Activated gamma-delta T cell (primary cell): ENCODE data around the gene TGFBR3L.

Source experiments
- DNase-seq: peaks from one replicate; lab custom pipeline; 2025; lab: John Stamatoyannopoulos, UW
- total RNA-seq, 2 donors: gene quantifications; one replicate each; lab custom pipeline; 2026; lab: John Stamatoyannopoulos, UW

The TGFBR3L gene
- 1.3 to 1.7 reads per million in 2 donors for total RNA-seq

DNA sequence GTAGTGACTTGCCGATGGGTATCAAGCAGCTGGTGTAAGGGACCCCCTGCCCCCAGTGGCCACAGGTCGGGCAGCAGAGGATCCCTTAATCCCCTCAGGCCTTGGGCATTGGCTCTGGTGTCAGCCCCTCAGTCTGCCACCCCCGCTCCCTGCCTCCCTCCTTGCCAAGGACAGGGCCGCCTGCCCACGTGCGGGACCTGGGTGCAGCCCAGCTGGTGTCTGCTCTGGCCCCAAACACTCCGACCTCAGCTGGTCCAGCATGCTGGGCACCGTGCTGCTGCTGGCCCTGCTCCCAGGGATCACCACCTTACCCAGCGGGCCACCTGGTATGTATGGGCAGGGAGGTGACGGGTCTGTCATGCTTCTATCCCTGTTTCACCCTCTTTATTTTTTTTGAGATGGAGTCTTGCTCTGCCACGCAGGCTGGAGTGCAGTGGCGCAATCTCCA, at the start of gene TGFBR3L:
TGFBR3L (plus strand) TSS at position 233 of the 448 bp plus-strand sequence.
- DNase-seq, result no peak

- no peak for DNase-seq
These were observed 49.2 kb upstream of the TGFBR3L start for GRCh38 chr19:7865262-7865911.

DNA sequence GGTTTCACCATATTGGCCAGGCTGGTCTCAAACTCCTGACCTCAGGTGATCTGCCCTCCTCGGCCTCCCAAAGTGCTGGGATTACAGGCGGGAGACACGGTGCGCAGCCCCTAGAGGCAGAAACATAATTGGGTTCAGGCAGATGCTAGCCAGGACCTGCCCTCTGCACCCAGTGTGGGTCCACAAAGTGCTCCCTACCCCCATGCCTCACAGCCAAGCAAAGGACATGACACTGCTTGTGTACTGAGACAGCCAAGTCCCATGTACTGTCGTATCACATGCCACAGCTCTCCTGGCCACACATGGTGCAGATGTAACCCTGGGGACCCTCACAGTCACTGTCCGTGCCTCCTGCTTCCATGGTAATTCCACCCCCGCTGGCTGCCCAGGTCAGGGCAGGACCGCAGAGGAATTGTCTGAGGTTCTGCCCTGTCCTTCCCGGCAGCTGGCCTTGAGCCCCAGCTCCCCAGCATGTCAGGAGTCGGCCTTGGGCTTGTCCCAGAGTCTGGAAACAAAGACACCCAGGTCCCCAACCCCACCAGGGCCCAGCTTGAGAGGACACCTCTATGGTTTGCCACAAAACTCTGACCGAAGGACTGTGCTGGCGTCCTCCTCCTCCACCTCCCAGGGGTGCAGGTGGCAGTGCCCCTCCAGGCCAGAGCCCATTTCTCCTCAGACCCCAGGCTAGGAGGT, 48.1 kb upstream of the TGFBR3L start:
- no peak for DNase-seq

DNA sequence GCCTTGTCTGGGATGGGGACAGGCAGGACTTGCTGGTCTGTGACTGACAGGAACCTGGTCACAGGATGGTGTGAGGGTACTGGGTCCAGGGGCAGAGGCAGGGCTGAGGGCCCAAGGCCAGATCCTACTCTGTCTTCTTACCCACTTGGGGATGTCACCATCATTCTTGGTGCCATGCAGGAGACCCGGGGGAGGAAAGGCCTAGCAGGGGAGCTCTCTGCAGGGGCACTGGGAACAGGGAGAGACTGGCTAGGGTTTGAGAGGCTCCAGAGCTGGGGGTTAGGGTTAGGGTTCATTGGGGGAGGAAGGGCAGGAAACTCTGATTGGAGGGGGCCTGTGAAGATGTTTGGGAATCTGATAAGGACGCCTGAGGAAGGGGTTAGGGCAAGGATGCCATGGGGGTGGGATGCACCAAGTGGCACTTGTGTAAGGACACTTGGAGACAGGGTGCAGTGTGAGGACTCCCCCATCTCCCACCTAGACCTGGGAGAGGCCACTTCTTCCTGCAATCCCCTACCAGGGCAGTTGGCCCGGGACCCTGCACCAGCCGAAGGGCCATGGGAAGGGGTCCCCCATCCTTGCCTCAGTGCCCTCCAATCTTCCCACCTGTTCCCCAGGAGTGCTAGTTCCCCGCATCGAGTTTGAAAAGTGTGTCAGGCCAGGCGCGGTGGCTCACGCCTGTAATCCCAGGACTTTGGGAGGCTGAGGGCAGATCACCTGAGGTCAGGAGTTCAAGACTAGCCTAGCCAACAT, 47.4 kb upstream of the TGFBR3L start:
- DNase-seq, result no peak

GRCh38 chr19:7868326-7868670, 46.3 kb upstream of the TGFBR3L start:
- no peak for DNase-seq

GRCh38 chr19:7868671-7869452, 45.8 kb upstream of the TGFBR3L start:
- DNase-seq, result peak; percentile 71

DNA sequence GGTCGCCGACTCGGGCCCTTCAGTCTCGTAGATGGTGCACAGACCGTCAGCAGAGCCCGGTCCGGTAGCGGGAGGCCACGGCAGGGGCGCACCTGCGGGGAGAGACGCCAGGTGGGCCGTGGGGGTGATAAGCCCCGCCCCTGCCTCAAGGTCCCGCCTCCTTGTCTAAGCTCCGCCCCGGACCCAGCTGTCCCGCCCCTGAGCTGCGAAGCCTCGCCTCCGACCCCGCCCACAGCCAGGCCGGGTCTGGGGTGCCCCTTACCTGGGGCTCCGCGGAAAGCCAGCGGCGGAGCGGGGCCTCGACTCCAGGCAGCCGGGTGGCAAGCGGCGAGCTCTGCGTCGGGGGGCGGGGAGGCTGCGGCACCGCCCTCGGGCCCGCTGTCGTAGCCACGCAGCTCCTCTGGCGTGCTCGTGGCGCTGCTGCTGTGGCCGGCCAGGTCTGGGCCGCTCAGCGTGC, 45.1 kb upstream of the TGFBR3L start:
- peak; percentile 65 for DNase-seq

- peak; percentile 48 for DNase-seq
These were observed 44.6 kb upstream of the TGFBR3L start for GRCh38 chr19:7869910-7870511.

DNA sequence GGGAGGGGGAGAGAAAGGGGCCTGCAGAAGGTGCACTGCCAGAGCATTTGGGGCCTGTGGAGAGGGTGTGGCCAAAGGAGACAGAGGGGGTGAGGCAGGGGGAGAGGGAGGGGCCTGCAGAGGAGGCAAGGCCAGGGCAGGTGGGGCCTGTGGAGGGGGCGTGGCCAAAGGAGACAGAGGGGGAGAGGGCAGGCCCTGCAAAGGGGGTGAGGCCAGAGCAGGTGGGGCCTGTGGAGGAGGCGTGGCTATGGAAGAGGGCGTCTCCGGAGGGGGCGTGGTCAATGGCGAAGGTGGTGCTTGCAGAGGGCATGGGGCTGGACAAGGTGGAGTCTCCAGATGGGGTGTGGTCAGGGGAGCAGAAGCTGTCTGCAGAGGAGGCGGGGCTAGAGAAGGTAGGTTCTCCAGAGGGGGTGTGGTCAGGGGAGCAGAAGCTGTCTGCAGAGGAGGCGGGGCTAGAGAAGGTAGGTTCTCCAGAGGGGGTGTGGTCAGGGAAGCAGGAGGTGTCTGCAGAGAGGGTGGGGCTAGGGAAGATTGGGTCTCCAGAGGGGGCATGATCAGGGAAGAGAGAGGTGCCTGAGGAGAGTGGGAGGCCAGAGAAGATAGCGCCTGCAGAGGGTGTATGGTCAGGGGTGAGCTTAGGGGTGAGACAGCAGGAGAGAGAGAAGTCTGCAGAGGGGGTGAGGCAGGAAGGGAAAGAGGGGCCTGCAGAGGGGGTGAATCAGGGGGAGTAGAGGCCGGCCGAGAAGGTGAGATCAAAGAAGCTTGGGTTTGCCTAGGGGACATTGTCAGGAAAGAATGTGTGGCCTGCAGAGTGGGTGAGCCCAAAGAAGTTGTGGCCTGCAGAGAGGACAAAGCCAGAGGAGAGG, 43.8 kb upstream of the TGFBR3L start:
- DNase-seq, result no peak

- peak; percentile 62 for DNase-seq
These were observed 43.0 kb upstream of the TGFBR3L start for GRCh38 chr19:7871437-7872305.

GRCh38 chr19:7872306-7873204, 42.1 kb upstream of the TGFBR3L start:
- DNase-seq, result no peak

DNA sequence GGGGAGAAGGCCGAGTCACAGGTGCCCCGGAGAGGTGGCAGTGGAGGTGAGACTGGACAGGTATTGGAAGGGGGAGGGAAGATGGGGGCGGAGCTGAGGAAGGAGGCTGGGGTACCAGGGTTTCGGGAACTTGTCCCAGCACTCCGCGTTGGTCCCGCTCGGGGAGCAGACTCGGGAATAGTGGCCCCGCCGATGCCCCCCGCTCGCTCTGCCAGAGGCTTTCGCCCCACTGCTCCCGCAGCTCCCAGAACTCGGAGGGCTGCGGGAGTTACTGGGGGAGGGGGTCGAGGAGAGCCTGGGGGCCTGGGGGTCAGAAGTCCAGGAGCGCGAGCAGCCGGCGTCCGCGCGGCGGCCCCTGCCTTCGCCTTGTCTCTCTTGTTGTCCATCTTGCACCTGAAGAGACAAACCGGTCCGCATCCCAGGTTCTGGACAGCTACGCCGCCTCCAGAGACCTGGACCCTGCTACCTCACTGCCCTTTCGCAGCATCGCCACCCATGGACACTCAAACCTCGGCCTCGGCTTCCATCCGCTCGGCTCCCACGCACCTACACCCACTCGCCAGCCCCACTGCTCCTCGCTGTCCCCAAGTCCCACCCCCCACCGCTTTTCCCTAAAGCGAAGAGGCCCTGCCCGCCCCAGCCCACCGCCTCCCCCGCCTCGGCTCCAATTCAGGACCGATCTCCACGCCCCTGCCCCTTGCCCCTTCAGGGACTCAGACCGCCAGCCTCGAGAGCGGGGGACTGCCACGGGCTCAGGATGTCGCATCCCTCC, 41.1 kb upstream of the TGFBR3L start:
- DNase-seq, result no peak

- no peak for DNase-seq
These were observed 40.3 kb upstream of the TGFBR3L start, which contains the start of gene PRR36 for GRCh38 chr19:7874076-7874896. PRR36 (minus strand) TSS chr19:7874390; CDS start chr19:7873689, 701 bp downstream.

DNA sequence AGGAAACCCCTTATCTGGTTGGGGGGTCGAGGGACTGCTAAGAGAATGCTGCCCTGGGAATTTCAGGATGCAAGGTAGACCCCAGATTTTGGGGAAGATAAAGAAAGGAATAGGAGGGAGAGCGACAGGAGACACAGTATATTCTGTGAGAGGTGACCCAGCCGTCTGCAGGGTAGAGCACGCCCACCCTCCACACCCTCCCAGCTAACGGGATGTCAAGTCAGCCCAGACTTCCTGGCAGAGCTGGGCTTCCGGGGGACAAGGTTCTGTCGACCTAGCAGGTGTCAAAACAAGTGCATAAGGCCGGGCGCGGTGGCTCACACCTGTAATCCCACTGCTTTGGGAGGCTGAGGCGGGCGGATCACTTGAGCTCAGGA, 39.7 kb upstream of the TGFBR3L start:
- no peak for DNase-seq

DNA sequence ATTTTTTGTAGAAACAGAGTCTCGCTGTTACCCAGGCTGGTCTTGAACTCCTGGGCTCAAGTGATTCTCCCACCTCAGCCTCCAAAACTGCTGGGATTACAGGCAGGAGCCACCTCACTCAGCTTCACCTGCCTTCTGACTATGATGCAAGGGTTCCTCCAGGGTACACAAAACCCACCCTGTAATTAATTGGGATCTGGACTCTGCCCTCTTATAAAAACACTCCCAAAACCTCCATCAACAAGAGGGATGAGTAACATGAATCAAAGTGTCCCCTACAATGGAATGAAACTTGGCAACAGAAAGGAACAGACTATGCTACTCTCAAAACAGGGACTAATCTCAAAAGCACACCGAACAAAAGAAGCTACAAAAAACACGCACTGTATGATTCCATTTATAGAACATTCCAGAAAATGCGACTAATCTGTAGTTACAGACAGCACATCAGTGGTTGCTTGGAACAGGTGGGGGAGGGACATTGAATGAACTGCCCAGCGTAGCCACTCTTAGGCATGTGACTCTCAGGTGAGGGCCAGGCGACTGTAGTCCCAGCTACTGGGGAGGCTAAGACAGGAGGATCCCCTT, 37.3 kb upstream of the TGFBR3L start:
- DNase-seq, result no peak

GRCh38 chr19:7879111-7879807, 35.4 kb upstream of the TGFBR3L start:
- no peak for DNase-seq
